Peyer's patch (tissue), 4 donors: ENCODE results near the gene DNASE1L1.

Experiments used
- POLR2A ChIP-seq, 2 donors: fragments of 450-650 bp; IDR thresholded peaks; one replicate each; pipeline ENCODE4 v1.5.1; 2017; ENCODE audit warnings: antibody characterized with exemption in 2 of 2, mild to moderate bottlenecking in 2 of 2, moderate library complexity in 2 of 2
- TF ChIP-seq, protein P1 (sequence below), 6 experiments: fragments of 450-650 bp in 4 of 6; fragments of 200-600 bp in 2 of 6; sonication (generic) in 1 of 6; IDR thresholded peaks; one replicate each; pipeline ENCODE4 v1.5.1; 2017 to 2019; ENCODE audit warnings: antibody characterized with exemption in 6 of 6, mild to moderate bottlenecking in 3 of 6, moderate library complexity in 1 of 6

DNA sequence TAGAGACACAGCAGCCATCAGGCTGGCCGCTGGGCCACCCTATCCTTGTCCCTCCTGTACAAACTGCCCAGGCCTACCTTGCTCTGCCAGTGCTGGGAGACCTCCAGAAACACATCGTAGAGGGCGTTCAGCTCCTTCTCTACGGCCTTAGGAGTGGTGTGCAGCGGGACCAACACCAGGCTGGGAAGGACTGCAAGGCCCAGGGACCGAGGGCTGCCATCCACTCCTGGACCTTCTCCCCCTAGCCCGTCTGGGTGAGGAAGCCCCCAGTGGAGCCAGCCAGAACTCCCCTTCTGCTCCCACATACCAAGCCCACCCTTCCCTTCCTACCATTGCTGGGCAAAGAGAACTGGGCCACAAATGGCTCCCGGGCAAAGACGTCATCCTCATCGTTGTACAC lies 5.9 kb downstream of the DNASE1L1 start:
- TF ChIP-seq, protein P1, sequence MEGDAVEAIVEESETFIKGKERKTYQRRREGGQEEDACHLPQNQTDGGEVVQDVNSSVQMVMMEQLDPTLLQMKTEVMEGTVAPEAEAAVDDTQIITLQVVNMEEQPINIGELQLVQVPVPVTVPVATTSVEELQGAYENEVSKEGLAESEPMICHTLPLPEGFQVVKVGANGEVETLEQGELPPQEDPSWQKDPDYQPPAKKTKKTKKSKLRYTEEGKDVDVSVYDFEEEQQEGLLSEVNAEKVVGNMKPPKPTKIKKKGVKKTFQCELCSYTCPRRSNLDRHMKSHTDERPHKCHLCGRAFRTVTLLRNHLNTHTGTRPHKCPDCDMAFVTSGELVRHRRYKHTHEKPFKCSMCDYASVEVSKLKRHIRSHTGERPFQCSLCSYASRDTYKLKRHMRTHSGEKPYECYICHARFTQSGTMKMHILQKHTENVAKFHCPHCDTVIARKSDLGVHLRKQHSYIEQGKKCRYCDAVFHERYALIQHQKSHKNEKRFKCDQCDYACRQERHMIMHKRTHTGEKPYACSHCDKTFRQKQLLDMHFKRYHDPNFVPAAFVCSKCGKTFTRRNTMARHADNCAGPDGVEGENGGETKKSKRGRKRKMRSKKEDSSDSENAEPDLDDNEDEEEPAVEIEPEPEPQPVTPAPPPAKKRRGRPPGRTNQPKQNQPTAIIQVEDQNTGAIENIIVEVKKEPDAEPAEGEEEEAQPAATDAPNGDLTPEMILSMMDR (IDR thresholded peaks at IDR 0.05): no peak
- TF ChIP-seq POLR2A (IDR thresholded peaks at IDR 0.05): no peak
